Sigmoid colon (tissue), 3 donors: ENCODE measurements around the gene CPLX1.

Source experiments
- CTCF ChIP-seq, 4 experiments: fragments of 450-650 bp in 3 of 4; fragments of 200-600 bp in 1 of 4; IDR thresholded peaks; one replicate each; pipeline ENCODE4 v1.5.1; 2016 to 2019; ENCODE audit warnings: antibody characterized with exemption in 4 of 4, mild to moderate bottlenecking in 3 of 4, moderate library complexity in 2 of 4
- POLR2A ChIP-seq, 2 donors: fragments of 450-650 bp; IDR thresholded peaks; one replicate each; pipeline ENCODE4 v1.6.1; 2016; ENCODE audit warnings: antibody characterized with exemption in 2 of 2, mild to moderate bottlenecking in 2 of 2, moderate library complexity in 2 of 2

GRCh38 chr4:808860-809570, 16.9 kb downstream of the CPLX1 start:
- no peak for TF ChIP-seq POLR2A (IDR thresholded peaks at IDR 0.05)
- no peak for TF ChIP-seq CTCF (IDR thresholded peaks at IDR 0.05)
